HepG2 (cell line): ENCODE results near the gene CCDC88A. TPM values are rescaled to one million over a fixed set of nuclear protein-coding genes. Genes with fewer than 3 reads are reported as not detected.
A peak's percentile ranks its signal among the peaks of the same experiment; 100 is the strongest.

ENCODE experiments used
- ATAC-seq: fragments of 200-7000 bp; cut with Tn5 transposase; 3 replicates; pipeline ENCODE4 v1.9.1; 2020; ENCODE audit warnings: mild to moderate bottlenecking, moderate library complexity
- BruUV-seq: library from RNA; stranded (reverse); fragments of 400-500 nt; replicated peaks from 2 replicates; lab custom pipeline; 2021; lab: Mats Ljungman, UMichigan
- CTCF ChIA-PET: fragments of 300-600 bp; formaldehyde crosslinking; extraction: SDS; loops from one replicate; lab custom pipeline; 2021; ENCODE audit warnings: low total read pairs, inconsistent platforms, low intra/inter-chr PET ratio; lab: Yijun Ruan, JAX
- POLR2A ChIA-PET: fragments of 350-600 bp; sonication (Branson Sonifier 250); formaldehyde crosslinking; loops from one replicate; lab custom pipeline; 2020; ENCODE audit warnings: antibody characterized with exemption, inconsistent platforms; lab: Yijun Ruan, JAX
- DNase-seq: peaks from one replicate; pipeline ENCODE4 v3.0.0-alpha.2; 2015; ENCODE audit warnings: low spot score
- FAIRE-seq: peaks from 3 replicates; lab custom pipeline; 2011; peaks lifted over from hg19 to GRCh38; lab: Jason Lieb, UNC
- H2AFZ ChIP-seq: one replicate; pipeline ENCODE4 v1.6.1; 2011; ENCODE audit warnings: low read length, inconsistent platforms
- H3K27ac ChIP-seq: fragments of 300-600 bp; 3 replicates; pipeline ENCODE4 v1.8.0; 2011; ENCODE audit warnings: mixed run types, mild to moderate bottlenecking, mixed read lengths, low read length, inconsistent platforms; ENCODE audit not compliant: insufficient read depth; ENCODE audit errors: extremely low read length
- H3K27me3 ChIP-seq, 2 experiments: fragments of 200-600 bp in 1 of 2; 2 replicates in 1 of 2; 3 replicates in 1 of 2; pipeline versions ENCODE4 v1.6.0 to v1.8.0; 2011; ENCODE audit warnings: low read length in 2 of 2, mild to moderate bottlenecking in 2 of 2, moderate library complexity in 2 of 2, inconsistent platforms in 1 of 2; ENCODE audit not compliant: insufficient read depth in 2 of 2, control insufficient read depth in 1 of 2
- H3K36me3 ChIP-seq, 2 experiments: fragments of 200-600 bp in 1 of 2; replicated peaks in 1 of 2; 2 replicates in 1 of 2; 3 replicates in 1 of 2; pipeline versions ENCODE4 v1.5.1 to v1.8.0; 2011; ENCODE audit warnings: low read length in 2 of 2, inconsistent platforms in 1 of 2; ENCODE audit not compliant: insufficient read depth in 2 of 2, control insufficient read depth in 1 of 2
- H3K4me1 ChIP-seq: 2 replicates; pipeline ENCODE4 v1.5.1; 2012; ENCODE audit warnings: low read length, inconsistent platforms; ENCODE audit not compliant: insufficient read depth
- H3K4me2 ChIP-seq: 2 replicates; pipeline ENCODE4 v1.6.0; 2011; ENCODE audit warnings: low read depth, low read length, inconsistent platforms
- H3K4me3 ChIP-seq, 3 experiments: fragments of 200-600 bp in 1 of 3; sonication (generic), shearing (Covaris generic) in 1 of 3; replicated peaks in 1 of 3; 2 replicates each; pipeline ENCODE4 v1.5.1; 2011 to 2016; ENCODE audit warnings: low read length in 3 of 3, inconsistent platforms in 2 of 3, low read depth in 2 of 3, mild to moderate bottlenecking in 2 of 3, control low read depth in 1 of 3, mixed read lengths in 1 of 3; ENCODE audit not compliant: insufficient read depth in 1 of 3
- H3K79me2 ChIP-seq: one replicate; pipeline ENCODE4 v1.6.1; 2011; ENCODE audit warnings: low read length, inconsistent platforms; ENCODE audit not compliant: insufficient read depth
- H3K9ac ChIP-seq: 2 replicates; pipeline ENCODE4 v1.6.0; 2011; ENCODE audit warnings: mild to moderate bottlenecking, low read depth, low read length, inconsistent platforms; ENCODE audit not compliant: insufficient read depth
- H3K9me3 ChIP-seq: 2 replicates; pipeline ENCODE4 v1.5.1; 2012; ENCODE audit warnings: mild to moderate bottlenecking, low read length
- H4K20me1 ChIP-seq: 2 replicates; pipeline ENCODE4 v1.6.0; 2011; ENCODE audit warnings: inconsistent platforms, mild to moderate bottlenecking, low read length, moderate library complexity; ENCODE audit not compliant: insufficient read depth
- FLYWCH1 ChIP-seq: sonication (generic); formaldehyde crosslinking; IDR thresholded peaks from 2 replicates; pipeline ENCODE4 v1.8.1; 2023; ENCODE audit warnings: mild to moderate bottlenecking, missing genetic modification reagents
- TBP ChIP-seq: sonication (generic); formaldehyde crosslinking; IDR thresholded peaks from 2 replicates; pipeline ENCODE4 v1.5.0; 2020; ENCODE audit warnings: missing genetic modification reagents
- ZNF3 ChIP-seq: IDR thresholded peaks from 2 replicates; pipeline ENCODE4 v1.7.0; 2017; ENCODE audit warnings: inconsistent platforms
- WGBS: methylation state at CpG from one replicate; pipeline ENCODE4 v1.1.6; 2017; ENCODE audit warnings: low lambda C conversion rate; 5-methylcytosine and 5-hydroxymethylcytosine counted together
- in situ Hi-C: cut with HindIII; loops from 2 replicates; pipeline ENCODE4 v1.10.0; 2017; ENCODE audit warnings: low pct_unique_long_range_greater_than_20kb; ENCODE audit not compliant: extremely low pct_ligation_motif_present
- intact Hi-C: fragments of 100-400 bp; cut with micrococcal nuclease; formaldehyde crosslinking; loops from one replicate; pipeline ENCODE4 v1.10.0; 2022; ENCODE audit not compliant: unreplicated experiment
- polyA plus RNA-seq, 8 experiments: library from polyadenylated mRNA; depleted of rRNA in 3 of 8; stranded (reverse) in 7 of 8; unstranded in 1 of 8; fragments of >200 nt; fragmentation: Illumina TruSeq in 4 of 8; extraction: Trizol in 4 of 8; gene quantifications; 2 replicates each; pipeline versions ENCODE4 v1.2.1 to v1.2.3, GENCODE V29; 2011 to 2016; ENCODE audit warnings: low read depth in 4 of 8, missing spikeins in 1 of 8, mixed read lengths in 1 of 8; ENCODE audit not compliant: insufficient read depth in 1 of 8
- total RNA-seq, 5 experiments: library from RNA; depleted of rRNA; stranded (reverse); fragments of >200 nt; fragmentation: Illumina TruSeq; extraction: Trizol; gene quantifications; 2 replicates each; pipeline ENCODE4 v1.2.3, GENCODE V29; 2016; ENCODE audit warnings: low read depth in 1 of 5
- TF ChIP-seq, protein P1 (sequence below): sonication (generic); formaldehyde crosslinking; IDR thresholded peaks from 2 replicates; pipeline ENCODE4 v1.4.0; 2020; ENCODE audit warnings: missing genetic modification reagents
- TF ChIP-seq, protein P2 (sequence below): sonication (generic); formaldehyde crosslinking; IDR thresholded peaks from 2 replicates; pipeline ENCODE4 v1.9.0; 2021; ENCODE audit warnings: mild to moderate bottlenecking, missing genetic modification reagents

Gene CCDC88A
- total and polyA plus RNA-seq, 2 of the 13 experiments (the other 11 are each of a cell fraction or from before 2014, with no cell fraction given), result 43.2 to 84.1 TPM

DNA sequence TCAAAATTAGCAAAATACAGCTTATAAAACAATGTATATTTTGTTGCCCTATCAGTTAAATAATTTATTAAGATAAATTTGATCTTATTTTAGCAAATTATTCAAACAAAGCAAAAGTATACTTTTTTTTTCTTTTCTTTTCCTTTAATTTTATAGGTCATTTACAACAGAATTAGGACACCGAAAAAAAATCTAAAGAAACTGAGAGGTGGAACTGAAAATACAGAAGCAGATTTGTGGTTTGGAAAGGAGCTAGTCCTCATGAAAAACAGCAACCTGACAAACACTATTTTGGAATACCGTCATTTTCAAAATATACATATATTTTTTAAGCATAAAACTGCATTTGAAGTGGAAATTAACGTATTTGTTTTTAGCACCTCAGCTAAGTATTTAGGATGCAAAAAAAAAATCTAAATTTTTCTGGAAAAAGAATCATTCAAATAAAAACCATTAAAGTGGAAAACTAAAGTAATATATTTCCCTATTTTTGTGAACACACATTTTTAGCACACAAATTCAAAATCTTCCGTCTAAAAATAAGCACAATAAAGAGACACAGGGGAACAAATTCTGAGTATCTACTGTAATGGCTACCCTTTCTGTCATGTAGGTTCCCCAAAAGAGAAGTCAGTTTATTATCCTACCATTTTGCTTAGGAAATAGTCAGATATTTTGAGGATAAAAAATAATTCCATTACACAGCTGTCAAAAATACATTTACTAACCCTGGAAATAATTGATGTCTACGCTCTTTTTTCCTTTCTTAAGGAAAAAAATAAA is 2.7 kb downstream of the CCDC88A start:
- Histone ChIP-seq H3K9me3 (no peaks in the 10 kb centered on the region), H3K79me2 (peaks cover 67% of the 10 kb centered on the region), H3K36me3 (peaks cover 7 to 16% of the 10 kb centered on the region in 2 experiments; a peak in 3 of 5 replicates), H3K4me3 (peak overlapping the region in 2 of 3 experiments; percentile 89 to 98; a peak in 4 of 6 replicates), H3K27me3 (peaks cover 0 to 4% of the 10 kb centered on the region in 2 experiments; a peak in 1 of 5 replicates), H3K4me2 (peak overlapping the region; percentile 92), H2AFZ (no peak overlapping the region), H3K4me1 (peaks cover 43% of the 10 kb centered on the region), H3K9ac (peak overlapping the region; percentile 12), H4K20me1 (no peaks in the 10 kb centered on the region), H3K27ac (no peak overlapping the region)
- POLR2A ChIA-PET, result no interaction called here
- no peak for ATAC-seq
- WGBS, result 73% methylated on average over 5 of the region's 5 CpGs
- no peak for FAIRE-seq
- BruUV-seq, result no TSS peak
- CTCF ChIA-PET, result no interaction called here
- TF ChIP-seq, protein P1, sequence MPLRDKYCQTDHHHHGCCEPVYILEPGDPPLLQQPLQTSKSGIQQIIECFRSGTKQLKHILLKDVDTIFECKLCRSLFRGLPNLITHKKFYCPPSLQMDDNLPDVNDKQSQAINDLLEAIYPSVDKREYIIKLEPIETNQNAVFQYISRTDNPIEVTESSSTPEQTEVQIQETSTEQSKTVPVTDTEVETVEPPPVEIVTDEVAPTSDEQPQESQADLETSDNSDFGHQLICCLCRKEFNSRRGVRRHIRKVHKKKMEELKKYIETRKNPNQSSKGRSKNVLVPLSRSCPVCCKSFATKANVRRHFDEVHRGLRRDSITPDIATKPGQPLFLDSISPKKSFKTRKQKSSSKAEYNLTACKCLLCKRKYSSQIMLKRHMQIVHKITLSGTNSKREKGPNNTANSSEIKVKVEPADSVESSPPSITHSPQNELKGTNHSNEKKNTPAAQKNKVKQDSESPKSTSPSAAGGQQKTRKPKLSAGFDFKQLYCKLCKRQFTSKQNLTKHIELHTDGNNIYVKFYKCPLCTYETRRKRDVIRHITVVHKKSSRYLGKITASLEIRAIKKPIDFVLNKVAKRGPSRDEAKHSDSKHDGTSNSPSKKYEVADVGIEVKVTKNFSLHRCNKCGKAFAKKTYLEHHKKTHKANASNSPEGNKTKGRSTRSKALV (CRISPR knock-in tag), result no peak
- TF ChIP-seq ZNF3 (CRISPR knock-in tag) (peak; percentile 85; the same call in 1 of the 2 replicates), TBP (CRISPR knock-in tag) (no peak), FLYWCH1 (CRISPR knock-in tag) (no peak)
- TF ChIP-seq, protein P2, sequence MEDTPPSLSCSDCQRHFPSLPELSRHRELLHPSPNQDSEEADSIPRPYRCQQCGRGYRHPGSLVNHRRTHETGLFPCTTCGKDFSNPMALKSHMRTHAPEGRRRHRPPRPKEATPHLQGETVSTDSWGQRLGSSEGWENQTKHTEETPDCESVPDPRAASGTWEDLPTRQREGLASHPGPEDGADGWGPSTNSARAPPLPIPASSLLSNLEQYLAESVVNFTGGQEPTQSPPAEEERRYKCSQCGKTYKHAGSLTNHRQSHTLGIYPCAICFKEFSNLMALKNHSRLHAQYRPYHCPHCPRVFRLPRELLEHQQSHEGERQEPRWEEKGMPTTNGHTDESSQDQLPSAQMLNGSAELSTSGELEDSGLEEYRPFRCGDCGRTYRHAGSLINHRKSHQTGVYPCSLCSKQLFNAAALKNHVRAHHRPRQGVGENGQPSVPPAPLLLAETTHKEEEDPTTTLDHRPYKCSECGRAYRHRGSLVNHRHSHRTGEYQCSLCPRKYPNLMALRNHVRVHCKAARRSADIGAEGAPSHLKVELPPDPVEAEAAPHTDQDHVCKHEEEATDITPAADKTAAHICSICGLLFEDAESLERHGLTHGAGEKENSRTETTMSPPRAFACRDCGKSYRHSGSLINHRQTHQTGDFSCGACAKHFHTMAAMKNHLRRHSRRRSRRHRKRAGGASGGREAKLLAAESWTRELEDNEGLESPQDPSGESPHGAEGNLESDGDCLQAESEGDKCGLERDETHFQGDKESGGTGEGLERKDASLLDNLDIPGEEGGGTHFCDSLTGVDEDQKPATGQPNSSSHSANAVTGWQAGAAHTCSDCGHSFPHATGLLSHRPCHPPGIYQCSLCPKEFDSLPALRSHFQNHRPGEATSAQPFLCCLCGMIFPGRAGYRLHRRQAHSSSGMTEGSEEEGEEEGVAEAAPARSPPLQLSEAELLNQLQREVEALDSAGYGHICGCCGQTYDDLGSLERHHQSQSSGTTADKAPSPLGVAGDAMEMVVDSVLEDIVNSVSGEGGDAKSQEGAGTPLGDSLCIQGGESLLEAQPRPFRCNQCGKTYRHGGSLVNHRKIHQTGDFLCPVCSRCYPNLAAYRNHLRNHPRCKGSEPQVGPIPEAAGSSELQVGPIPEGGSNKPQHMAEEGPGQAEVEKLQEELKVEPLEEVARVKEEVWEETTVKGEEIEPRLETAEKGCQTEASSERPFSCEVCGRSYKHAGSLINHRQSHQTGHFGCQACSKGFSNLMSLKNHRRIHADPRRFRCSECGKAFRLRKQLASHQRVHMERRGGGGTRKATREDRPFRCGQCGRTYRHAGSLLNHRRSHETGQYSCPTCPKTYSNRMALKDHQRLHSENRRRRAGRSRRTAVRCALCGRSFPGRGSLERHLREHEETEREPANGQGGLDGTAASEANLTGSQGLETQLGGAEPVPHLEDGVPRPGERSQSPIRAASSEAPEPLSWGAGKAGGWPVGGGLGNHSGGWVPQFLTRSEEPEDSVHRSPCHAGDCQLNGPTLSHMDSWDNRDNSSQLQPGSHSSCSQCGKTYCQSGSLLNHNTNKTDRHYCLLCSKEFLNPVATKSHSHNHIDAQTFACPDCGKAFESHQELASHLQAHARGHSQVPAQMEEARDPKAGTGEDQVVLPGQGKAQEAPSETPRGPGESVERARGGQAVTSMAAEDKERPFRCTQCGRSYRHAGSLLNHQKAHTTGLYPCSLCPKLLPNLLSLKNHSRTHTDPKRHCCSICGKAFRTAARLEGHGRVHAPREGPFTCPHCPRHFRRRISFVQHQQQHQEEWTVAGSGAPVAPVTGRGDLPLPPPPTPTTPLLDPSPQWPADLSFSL (CRISPR knock-in tag), result no peak
- DNase-seq, result no peak
- intact Hi-C loops, result loop anchor here (5.0 to 10.0 kb wide), 4 partner anchors 100 to 200 kb away; partner anchors contain the start of genes CFAP36, CLHC1, PPP4R3B and RPS27A
- in situ Hi-C loops, result no loop called here
